H1 (cell line): ENCODE results near the gene DENND1A. TPM values are rescaled to one million over a fixed set of nuclear protein-coding genes. Genes with fewer than 3 reads are reported as not detected.

Experiments used
- CTCF ChIA-PET: fragments of 300-600 bp; sonication (Branson Sonifier 250); formaldehyde crosslinking; loops from one replicate; lab custom pipeline; 2021; ENCODE audit not compliant: partially characterized antibody; lab: Charles Lee
- POLR2A ChIA-PET: fragments of 300-600 bp; sonication (Branson Sonifier 250); formaldehyde crosslinking; loops from one replicate; lab custom pipeline; 2021; ENCODE audit warnings: inconsistent platforms; ENCODE audit not compliant: partially characterized antibody; lab: Charles Lee
- DNase-seq, 2 experiments: peaks; one replicate each; pipeline versions ENCODE4 v3.0.0 to v3.0.0-alpha.2; 2010 to 2022; ENCODE audit warnings: low spot score in 2 of 2, low read depth in 1 of 2, mixed read lengths in 1 of 2
- FAIRE-seq: peaks from 2 replicates; lab custom pipeline; 2011; peaks lifted over from hg19 to GRCh38; lab: Jason Lieb, UNC
- H2AFZ ChIP-seq: 2 replicates; pipeline ENCODE4 v1.8.1; 2012; ENCODE audit warnings: low read length, inconsistent platforms
- H2AK5ac ChIP-seq: 2 replicates; pipeline ENCODE4 v1.6.1; 2013; ENCODE audit warnings: low read depth, low read length
- H2BK120ac ChIP-seq: replicated peaks from 2 replicates; pipeline ENCODE3; 2013; ENCODE audit warnings: low read depth, low read length, inconsistent platforms
- H2BK12ac ChIP-seq: 2 replicates; pipeline ENCODE4 v1.6.1; 2013; ENCODE audit warnings: low read depth, low read length
- H2BK15ac ChIP-seq: 2 replicates; pipeline ENCODE4 v1.6.1; 2013; ENCODE audit warnings: low read length
- H2BK20ac ChIP-seq: 2 replicates; pipeline ENCODE4 v1.6.1; 2013; ENCODE audit warnings: low read length
- H2BK5ac ChIP-seq: 2 replicates; pipeline ENCODE4 v1.6.1; 2013; ENCODE audit warnings: low read depth, low read length
- H3K14ac ChIP-seq: 2 replicates; pipeline ENCODE4 v1.6.1; 2013; ENCODE audit warnings: inconsistent platforms; ENCODE audit not compliant: insufficient read length
- H3K18ac ChIP-seq: 2 replicates; pipeline ENCODE4 v1.6.1; 2013; ENCODE audit warnings: low read length; ENCODE audit errors: extremely low read depth
- H3K23ac ChIP-seq: 2 replicates; pipeline ENCODE4 v1.6.1; 2013; ENCODE audit warnings: inconsistent platforms; ENCODE audit not compliant: insufficient read length
- H3K23me2 ChIP-seq: 2 replicates; pipeline ENCODE4 v1.6.1; 2013; ENCODE audit warnings: low read depth, low read length
- H3K27ac ChIP-seq: 2 replicates; pipeline ENCODE4 v1.6.1; 2011; ENCODE audit warnings: low read depth, low read length, inconsistent platforms
- H3K27me3 ChIP-seq, 4 experiments: replicated peaks in 1 of 4; 1 replicate in 1 of 4; 2 replicates in 3 of 4; pipeline versions ENCODE4 v1.6.1 to v1.8.1; 2011 to 2013; ENCODE audit warnings: low read length in 3 of 4, mild to moderate bottlenecking in 3 of 4, inconsistent platforms in 2 of 4, mixed read lengths in 2 of 4, moderate library complexity in 1 of 4; ENCODE audit not compliant: control insufficient read depth in 3 of 4, insufficient read depth in 3 of 4; ENCODE audit errors: extremely low read depth in 1 of 4
- H3K36me3 ChIP-seq, 4 experiments: 2 replicates each; pipeline versions ENCODE4 v1.6.1 to v1.8.1; 2011 to 2013; ENCODE audit warnings: mild to moderate bottlenecking in 4 of 4, low read length in 3 of 4, moderate library complexity in 2 of 4, control low read depth in 1 of 4, inconsistent platforms in 1 of 4; ENCODE audit not compliant: insufficient read depth in 4 of 4, control insufficient read depth in 2 of 4
- H3K4ac ChIP-seq: replicated peaks from 2 replicates; pipeline ENCODE3; 2013; ENCODE audit warnings: low read length, low read depth, mixed read lengths, inconsistent platforms; ENCODE audit not compliant: insufficient read length
- H3K4me1 ChIP-seq, 4 experiments: replicated peaks in 1 of 4; 1 replicate in 1 of 4; 2 replicates in 3 of 4; pipeline versions ENCODE4 v1.6.1 to v1.8.1; 2011 to 2013; ENCODE audit warnings: low read length in 3 of 4, inconsistent platforms in 2 of 4, mixed read lengths in 1 of 4; ENCODE audit not compliant: insufficient read depth in 4 of 4, control insufficient read depth in 3 of 4
- H3K4me2 ChIP-seq, 2 experiments: 2 replicates each; pipeline versions ENCODE4 v1.6.1 to v1.8.1; 2011 to 2013; ENCODE audit warnings: low read depth in 2 of 2, low read length in 2 of 2, control low read depth in 1 of 2, inconsistent platforms in 1 of 2, mild to moderate bottlenecking in 1 of 2; ENCODE audit not compliant: insufficient read depth in 1 of 2
- H3K4me3 ChIP-seq, 4 experiments: fragments of 200-600, 300-600 bp in 1 of 4; sonication (generic), shearing (Covaris generic), sonication (Bioruptor Twin) in 1 of 4; 2 replicates each; pipeline versions ENCODE4 v1.5.1 to v1.8.1; 2011 to 2016; ENCODE audit warnings: low read length in 4 of 4, low read depth in 3 of 4, control low read depth in 2 of 4, inconsistent platforms in 2 of 4, mild to moderate bottlenecking in 2 of 4, mixed read lengths in 1 of 4, moderate library complexity in 1 of 4; ENCODE audit not compliant: insufficient read depth in 2 of 4; ENCODE audit errors: extremely low read depth in 1 of 4
- H3K56ac ChIP-seq: replicated peaks from 2 replicates; pipeline ENCODE3; 2013; ENCODE audit warnings: low read depth, mild to moderate bottlenecking, mixed read lengths, low read length, inconsistent platforms; ENCODE audit not compliant: insufficient read length
- H3K79me1 ChIP-seq: 2 replicates; pipeline ENCODE4 v1.6.1; 2013; ENCODE audit warnings: low read depth, low read length, control low read depth
- H3K79me2 ChIP-seq, 2 experiments: 2 replicates each; pipeline versions ENCODE4 v1.6.1 to v1.8.1; 2012 to 2013; ENCODE audit warnings: low read length in 2 of 2, mild to moderate bottlenecking in 2 of 2, inconsistent platforms in 1 of 2; ENCODE audit not compliant: insufficient read depth in 2 of 2, control insufficient read depth in 1 of 2
- H3K9ac ChIP-seq, 4 experiments: replicated peaks in 1 of 4; 1 replicate in 1 of 4; 2 replicates in 3 of 4; pipeline versions ENCODE4 v1.6.1 to v1.8.1; 2011 to 2013; ENCODE audit warnings: low read depth in 3 of 4, low read length in 3 of 4, control low read depth in 2 of 4, mild to moderate bottlenecking in 2 of 4, moderate library complexity in 2 of 4, inconsistent platforms in 1 of 4; ENCODE audit errors: extremely low read depth in 1 of 4
- H3K9me3 ChIP-seq, 2 experiments: 2 replicates each; pipeline versions ENCODE4 v1.6.1 to v1.8.1; 2012 to 2013; ENCODE audit warnings: mild to moderate bottlenecking in 2 of 2, moderate library complexity in 2 of 2, control low read depth in 1 of 2, inconsistent platforms in 1 of 2, low read depth in 1 of 2, low read length in 1 of 2, mixed read lengths in 1 of 2; ENCODE audit not compliant: insufficient read depth in 2 of 2
- H4K20me1 ChIP-seq, 2 experiments: replicated peaks in 1 of 2; 2 replicates each; pipeline versions ENCODE3 to v1.8.1; 2011 to 2013; ENCODE audit warnings: inconsistent platforms in 2 of 2, low read length in 2 of 2, mild to moderate bottlenecking in 1 of 2; ENCODE audit not compliant: insufficient read depth in 2 of 2, control insufficient read depth in 1 of 2
- H4K5ac ChIP-seq: 2 replicates; pipeline ENCODE4 v1.6.1; 2013; ENCODE audit warnings: low read length, low read depth, mixed read lengths, inconsistent platforms; ENCODE audit not compliant: insufficient read length
- H4K8ac ChIP-seq: 2 replicates; pipeline ENCODE4 v1.8.0; 2013; ENCODE audit warnings: mild to moderate bottlenecking, moderate library complexity, low read length, inconsistent platforms; ENCODE audit not compliant: insufficient read depth; ENCODE audit errors: extremely low read depth
- H4K91ac ChIP-seq: replicated peaks from 2 replicates; pipeline ENCODE3; 2013; ENCODE audit warnings: low read length, mixed read lengths, inconsistent platforms; ENCODE audit not compliant: insufficient read length
- CBX5 ChIP-seq: fragments of 300-800, 300-1000 bp; sonication (generic); IDR thresholded peaks from 2 replicates; pipeline ENCODE4 v1.7.1; 2016; ENCODE audit warnings: antibody characterized with exemption, low read length, low read depth
- CEBPB ChIP-seq: IDR thresholded peaks from 2 replicates; pipeline ENCODE4 v1.6.1; 2012; ENCODE audit warnings: low read depth, low read length
- HDAC2 ChIP-seq, 2 experiments: fragments of 300-600 bp in 1 of 2; sonication (generic) in 1 of 2; IDR thresholded peaks; 2 replicates each; pipeline ENCODE4 v1.6.1; 2011 to 2012; ENCODE audit warnings: low read depth in 2 of 2, low read length in 2 of 2, mild to moderate bottlenecking in 2 of 2, moderate library complexity in 2 of 2, borderline replicate concordance in 1 of 2, inconsistent platforms in 1 of 2
- RAD21 ChIP-seq, 2 experiments: IDR thresholded peaks in 1 of 2; conservative IDR thresholded peaks in 1 of 2; 2 replicates each; pipeline ENCODE4 v1.6.1; 2011; ENCODE audit warnings: low read depth in 2 of 2, low read length in 2 of 2, improper control_type of control experiment in 1 of 2, inconsistent platforms in 1 of 2, mild to moderate bottlenecking in 1 of 2, moderate library complexity in 1 of 2
- SP2 ChIP-seq: IDR thresholded peaks from 2 replicates; pipeline ENCODE4 v1.6.1; 2012; ENCODE audit warnings: mild to moderate bottlenecking, low read length, inconsistent platforms
- TAF1 ChIP-seq: IDR thresholded peaks from 2 replicates; pipeline ENCODE4 v1.6.1; 2011; ENCODE audit warnings: mild to moderate bottlenecking, low read depth, low read length
- WGBS, 2 experiments: shearing (Covaris generic) in 1 of 2; methylation state at CpG; one replicate each; pipeline versions ENCODE4 v1.1.6 to v1.1.7; 2013 to 2015; ENCODE audit warnings: low lambda C conversion rate in 2 of 2, mixed read lengths in 2 of 2, inconsistent platforms in 1 of 2, low coverage in 1 of 2, missing lambda C conversion rate in 1 of 2; ENCODE audit not compliant: insufficient replicate concordance in 2 of 2, insufficient coverage in 1 of 2, insufficient read length in 1 of 2; ENCODE audit errors: extremely low coverage in 1 of 2, missing lambda C conversion rate in 1 of 2; 5-methylcytosine and 5-hydroxymethylcytosine counted together
- polyA plus RNA-seq, 7 experiments: library from polyadenylated mRNA; depleted of rRNA in 3 of 7; stranded (reverse) in 5 of 7; unstranded in 2 of 7; fragments of >200 nt in 5 of 7; fragments of 200-250 nt in 2 of 7; gene quantifications; 1 replicate in 5 of 7; 2 replicates in 1 of 7; 4 replicates in 1 of 7; pipeline versions ENCODE4 v1.2.1 to v1.2.3, GENCODE V29; 2011 to 2013; ENCODE audit warnings: missing spikeins in 2 of 7, mixed read lengths in 2 of 7
- total RNA-seq: library from RNA; stranded (reverse); fragmentation: NEBNext Ultra II Directional; extraction: Animal tissue kit (Norgen Biotek cat#: 25700); gene quantifications from 2 replicates; pipeline ENCODE4 v1.2.1, GENCODE V29; 2021
- TF ChIP-seq, protein P1 (sequence below): IDR thresholded peaks from 2 replicates; pipeline ENCODE4 v1.6.1; 2011; ENCODE audit warnings: low read length, improper control_type of control experiment

DENND1A gene
- total and polyA plus RNA-seq, 2 of the 8 experiments (the other 6 are each of a cell fraction or from before 2014, with no cell fraction given) = 24.1 to 26.4 TPM

DNA sequence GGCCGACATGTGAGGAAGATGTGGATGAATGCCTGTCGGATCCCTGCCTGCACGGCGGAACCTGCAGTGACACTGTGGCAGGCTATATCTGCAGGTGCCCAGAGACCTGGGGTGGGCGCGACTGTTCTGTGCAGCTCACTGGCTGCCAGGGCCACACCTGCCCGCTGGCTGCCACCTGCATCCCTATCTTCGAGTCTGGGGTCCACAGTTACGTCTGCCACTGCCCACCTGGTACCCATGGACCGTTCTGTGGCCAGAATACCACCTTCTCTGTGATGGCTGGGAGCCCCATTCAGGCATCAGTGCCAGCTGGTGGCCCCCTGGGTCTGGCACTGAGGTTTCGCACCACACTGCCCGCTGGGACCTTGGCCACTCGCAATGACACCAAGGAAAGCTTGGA lies 559.8 kb downstream of the DENND1A start:
- no peak overlapping the region for H4K5ac ChIP-seq
- no peak overlapping the region for H3K56ac ChIP-seq
- TF ChIP-seq CBX5 (no peak), HDAC2 (IDR thresholded peaks at IDR 0.05; ENCODE audit: borderline replicate concordance in 1 of 2, low read depth in 2 of 2, low read length in 2 of 2) (no peak), TAF1 (no peak), SP2 (no peak), RAD21 (IDR thresholded peaks at IDR 0.05 in 1 of 2, conservative IDR thresholded peaks at IDR 0.05 in 1 of 2; ENCODE audit: low read depth in 2 of 2, low read length in 2 of 2) (no peak), CEBPB (no peak)
- TF ChIP-seq, protein P1, sequence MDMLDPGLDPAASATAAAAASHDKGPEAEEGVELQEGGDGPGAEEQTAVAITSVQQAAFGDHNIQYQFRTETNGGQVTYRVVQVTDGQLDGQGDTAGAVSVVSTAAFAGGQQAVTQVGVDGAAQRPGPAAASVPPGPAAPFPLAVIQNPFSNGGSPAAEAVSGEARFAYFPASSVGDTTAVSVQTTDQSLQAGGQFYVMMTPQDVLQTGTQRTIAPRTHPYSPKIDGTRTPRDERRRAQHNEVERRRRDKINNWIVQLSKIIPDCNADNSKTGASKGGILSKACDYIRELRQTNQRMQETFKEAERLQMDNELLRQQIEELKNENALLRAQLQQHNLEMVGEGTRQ = no peak
- no peak overlapping the region for H3K4me3 ChIP-seq
- 0 out of 2 replicates have a peak, but pooled peaks cover 3% of the 10 kb centered on the region for H3K23me2 ChIP-seq
- no peak overlapping the region for H3K4me2 ChIP-seq
- DNase-seq (no peak), FAIRE-seq (no peak)
- H3K9ac ChIP-seq = no peak overlapping the region
- H2BK5ac ChIP-seq = no peak overlapping the region
- no peak overlapping the region for H2BK15ac ChIP-seq
- no peak overlapping the region for H4K91ac ChIP-seq
- peaks cover 0 to 31% (median 24%) of the 10 kb centered on the region in 4 experiments; a peak in 5 of 7 replicates for H3K27me3 ChIP-seq
- H3K27ac ChIP-seq = no peak overlapping the region
- ChIA-PET POLR2A (interaction anchor here (0.6 to 0.9 kb wide), 2 partner anchors 8 to 644 kb away, joined by 3 to 4 read pairs; no protein-coding TSS in a partner anchor), CTCF (interaction anchor here (0.6 to 5.7 kb wide), 5 partner anchors 10 to 383 kb away, joined by 3 to 43 read pairs (median 6); partner anchors contain the start of gene CRB2)
- H3K9me3 ChIP-seq = no peaks in the 10 kb centered on the region
- 95% methylated on average over 13 of the region's 13 CpGs; no CpG with 5 or more reads in 1 of the 2 experiments for WGBS, 2 experiments
- no peak overlapping the region for H2BK120ac ChIP-seq
- H4K20me1 ChIP-seq = peaks cover 1 to 13% of the 10 kb centered on the region in 2 experiments
- H4K8ac ChIP-seq = no peak overlapping the region
- no peak overlapping the region for H2AK5ac ChIP-seq
- H3K18ac ChIP-seq = no peak overlapping the region
- H2BK20ac ChIP-seq = no peak overlapping the region
- H3K14ac ChIP-seq = no peak overlapping the region
- peaks cover 0 to 34% (median 17%) of the 10 kb centered on the region in 4 experiments; a peak in 6 of 7 replicates for H3K4me1 ChIP-seq
- no peak overlapping the region for H2BK12ac ChIP-seq
- H3K79me2 ChIP-seq = no peaks in the 10 kb centered on the region
- H3K4ac ChIP-seq = no peak overlapping the region
- no peak overlapping the region for H2AFZ ChIP-seq
- no peaks in the 10 kb centered on the region for H3K79me1 ChIP-seq
- H3K23ac ChIP-seq = no peak overlapping the region
- H3K36me3 ChIP-seq = peaks cover 0 to 5% (median 2%) of the 10 kb centered on the region in 4 experiments; a peak in 1 of 8 replicates
